HG03103 (cell line): ENCODE data around the gene ITPKA.

Source experiments
- ATAC-seq: cut with Tn5 transposase; IDR thresholded peaks from one replicate; pipeline ENCODE4 v1.9.1; 2021; ENCODE audit warnings: low read depth; ENCODE audit not compliant: unreplicated experiment

ITPKA gene

DNA sequence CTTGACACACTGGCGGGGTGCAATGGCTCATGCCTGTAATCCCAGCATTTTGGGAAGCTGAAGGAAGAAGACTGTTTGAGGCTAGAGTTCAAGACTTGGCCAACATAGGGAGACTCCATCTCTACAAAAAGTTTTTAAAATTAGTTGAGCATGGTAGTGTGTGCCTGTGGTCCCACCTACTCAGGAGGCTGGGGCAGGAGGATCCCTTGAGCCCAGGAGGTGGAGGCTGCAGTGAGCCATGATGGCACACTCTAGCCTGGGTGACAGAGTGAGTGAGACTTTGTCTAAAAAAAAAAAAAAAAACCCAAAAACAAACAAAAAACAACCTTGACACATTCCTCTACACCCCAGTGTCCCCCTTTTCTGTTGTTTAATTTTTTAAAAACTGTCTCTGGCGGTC is 4.0 kb upstream of the ITPKA start:
- ATAC-seq, result no peak

DNA sequence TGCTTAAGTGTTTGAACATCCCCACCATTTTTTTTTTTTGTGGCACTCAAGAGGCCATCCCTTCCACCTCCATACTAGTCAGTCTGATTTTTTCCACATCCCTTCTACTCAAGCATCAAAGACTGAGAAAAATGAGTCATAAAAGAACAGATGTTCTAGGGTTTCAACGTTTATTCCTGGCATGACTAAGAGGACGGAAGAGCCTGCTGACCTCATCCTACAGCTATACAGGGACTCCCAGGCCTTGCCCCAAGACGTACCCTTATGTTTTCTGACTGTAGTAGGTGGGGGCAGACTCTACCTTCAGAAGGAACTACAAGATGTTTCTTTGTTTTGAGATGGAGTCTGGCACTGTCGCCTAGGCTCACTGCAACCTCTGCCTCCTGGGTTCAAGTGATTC is 3.3 kb upstream of the ITPKA start:
- ATAC-seq, result no peak

DNA sequence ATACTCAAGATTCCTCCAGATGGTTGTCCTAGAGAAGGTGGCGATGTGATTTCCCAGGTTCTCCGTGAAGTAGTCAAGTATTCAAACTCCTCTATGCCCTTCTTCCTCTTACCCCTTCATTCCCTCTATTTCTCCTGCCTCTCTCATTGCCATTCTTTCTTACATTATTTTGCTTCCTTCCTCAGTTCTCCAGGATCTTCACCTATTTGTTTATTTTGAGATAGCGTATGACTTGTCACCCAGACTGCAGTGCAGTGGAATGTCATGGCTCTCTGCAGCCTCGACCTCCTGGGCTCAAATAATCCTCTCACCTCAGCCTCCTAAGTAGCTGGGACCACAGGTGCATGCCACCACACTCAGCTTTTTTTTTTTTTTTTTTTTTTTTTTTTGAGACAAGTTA is 1.8 kb upstream of the ITPKA start:
- ATAC-seq, result no peak

DNA sequence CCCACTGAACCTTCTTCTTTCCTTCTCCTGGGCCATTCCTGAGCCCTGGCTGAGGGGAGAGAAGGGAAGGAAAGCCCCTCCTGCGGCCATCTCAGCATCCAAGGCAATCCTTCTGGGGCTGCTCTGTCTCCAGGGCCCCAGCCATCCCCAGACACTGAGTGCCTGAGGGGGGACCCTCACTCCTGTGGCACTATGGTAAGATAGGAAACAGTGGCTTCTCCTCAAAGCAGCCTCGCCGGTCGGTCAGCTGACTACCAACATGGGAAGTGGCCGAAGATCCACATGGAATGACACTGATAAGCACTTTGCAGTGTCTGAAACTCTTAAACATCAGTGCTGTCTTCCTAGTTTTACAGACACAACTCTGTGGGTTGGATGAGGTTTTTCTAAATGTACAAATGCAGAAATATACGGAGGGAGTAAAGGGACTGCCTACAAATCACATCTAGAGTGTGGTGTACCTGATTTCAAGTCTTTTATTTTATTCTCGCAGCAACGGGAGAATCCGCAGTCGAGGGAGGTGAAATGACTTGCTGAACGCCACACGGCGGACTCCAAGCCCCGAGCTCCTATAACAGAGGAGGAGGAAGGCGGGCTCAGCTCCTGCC is 973 bp upstream of the ITPKA start:
- ATAC-seq, result no peak

DNA sequence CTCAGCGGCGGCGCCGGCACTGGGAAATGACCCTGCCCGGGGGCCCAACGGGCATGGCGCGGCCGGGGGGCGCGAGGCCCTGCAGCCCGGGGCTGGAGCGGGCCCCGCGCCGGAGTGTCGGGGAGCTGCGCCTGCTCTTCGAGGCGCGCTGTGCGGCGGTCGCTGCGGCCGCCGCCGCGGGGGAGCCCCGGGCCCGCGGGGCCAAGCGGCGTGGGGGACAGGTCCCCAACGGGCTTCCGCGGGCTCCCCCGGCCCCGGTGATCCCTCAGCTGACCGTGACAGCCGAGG is 172 bp downstream of the ITPKA start:
- no peak for ATAC-seq

DNA sequence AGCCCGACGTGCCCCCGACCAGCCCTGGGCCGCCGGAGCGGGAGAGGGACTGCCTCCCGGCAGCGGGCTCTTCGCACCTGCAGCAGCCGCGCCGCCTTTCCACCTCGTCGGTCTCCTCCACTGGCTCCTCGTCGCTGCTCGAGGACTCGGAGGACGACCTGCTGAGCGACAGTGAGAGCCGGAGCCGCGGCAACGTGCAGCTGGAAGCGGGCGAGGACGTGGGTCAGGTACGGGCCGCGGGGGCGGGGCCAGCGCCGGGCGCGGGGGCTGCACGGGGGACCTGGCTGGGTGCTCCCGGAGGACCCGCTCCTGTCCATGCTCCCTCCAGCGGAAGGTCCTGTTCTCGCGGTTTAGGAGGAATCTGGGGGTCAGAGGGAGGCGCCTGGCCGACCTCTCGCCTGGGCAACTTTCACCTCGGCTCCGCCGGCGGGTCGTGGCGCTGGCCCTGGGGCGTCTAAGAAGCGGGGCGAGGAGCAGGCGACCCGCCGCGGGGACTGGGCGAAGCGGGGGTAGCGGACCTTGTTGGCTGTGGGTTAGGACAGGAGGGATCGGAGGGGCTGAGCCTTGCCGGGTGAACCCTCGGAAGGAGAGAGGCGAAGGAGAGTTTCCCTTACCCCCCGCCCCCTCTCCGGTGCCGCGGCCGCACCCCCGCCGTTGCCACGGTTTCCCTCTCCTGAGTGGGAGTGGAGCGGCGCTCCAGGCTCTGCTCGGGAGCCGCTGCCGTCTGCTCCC is 682 bp downstream of the ITPKA start:
- ATAC-seq, result peak; percentile 7

DNA sequence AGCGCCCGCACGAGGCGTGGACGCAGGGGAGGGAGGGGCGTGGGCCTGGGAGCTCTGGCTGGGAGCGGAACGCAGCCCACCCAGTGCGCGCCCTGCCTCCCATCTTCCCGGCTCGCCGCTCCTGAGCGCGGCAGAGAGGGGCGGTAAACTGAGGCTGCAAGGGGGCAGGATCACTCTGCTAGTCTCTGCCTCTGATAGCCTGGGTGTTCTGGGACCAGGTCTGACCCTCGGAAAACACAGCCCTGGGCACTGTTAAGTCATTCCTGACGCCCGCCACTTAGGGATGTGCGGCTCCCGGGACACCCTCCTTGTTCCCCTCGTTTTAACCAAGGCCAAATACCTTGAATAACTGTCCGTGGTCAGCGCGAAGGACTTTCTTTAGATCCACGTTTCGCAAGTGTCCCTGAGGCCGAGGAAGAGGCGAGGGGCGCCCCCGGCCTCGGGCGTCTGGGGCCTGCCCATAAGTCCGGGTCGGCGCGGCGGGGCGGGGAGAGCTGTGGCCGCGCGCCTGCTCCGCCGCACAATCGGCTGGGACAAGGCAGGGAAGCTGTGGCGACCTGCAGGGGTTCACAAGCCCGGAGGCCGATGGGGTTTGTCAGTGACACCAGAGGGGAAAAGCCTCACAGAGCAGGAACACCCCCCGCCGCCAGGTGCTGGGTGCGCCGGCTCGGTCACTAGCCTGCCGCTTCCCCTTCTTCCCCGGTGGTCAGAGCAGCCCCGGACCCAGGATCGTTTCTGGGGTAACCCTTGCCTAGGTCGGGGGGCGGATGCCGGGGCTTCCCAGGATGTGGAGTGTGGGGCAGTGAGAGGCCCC is 1.5 kb downstream of the ITPKA start:
- ATAC-seq, result no peak

DNA sequence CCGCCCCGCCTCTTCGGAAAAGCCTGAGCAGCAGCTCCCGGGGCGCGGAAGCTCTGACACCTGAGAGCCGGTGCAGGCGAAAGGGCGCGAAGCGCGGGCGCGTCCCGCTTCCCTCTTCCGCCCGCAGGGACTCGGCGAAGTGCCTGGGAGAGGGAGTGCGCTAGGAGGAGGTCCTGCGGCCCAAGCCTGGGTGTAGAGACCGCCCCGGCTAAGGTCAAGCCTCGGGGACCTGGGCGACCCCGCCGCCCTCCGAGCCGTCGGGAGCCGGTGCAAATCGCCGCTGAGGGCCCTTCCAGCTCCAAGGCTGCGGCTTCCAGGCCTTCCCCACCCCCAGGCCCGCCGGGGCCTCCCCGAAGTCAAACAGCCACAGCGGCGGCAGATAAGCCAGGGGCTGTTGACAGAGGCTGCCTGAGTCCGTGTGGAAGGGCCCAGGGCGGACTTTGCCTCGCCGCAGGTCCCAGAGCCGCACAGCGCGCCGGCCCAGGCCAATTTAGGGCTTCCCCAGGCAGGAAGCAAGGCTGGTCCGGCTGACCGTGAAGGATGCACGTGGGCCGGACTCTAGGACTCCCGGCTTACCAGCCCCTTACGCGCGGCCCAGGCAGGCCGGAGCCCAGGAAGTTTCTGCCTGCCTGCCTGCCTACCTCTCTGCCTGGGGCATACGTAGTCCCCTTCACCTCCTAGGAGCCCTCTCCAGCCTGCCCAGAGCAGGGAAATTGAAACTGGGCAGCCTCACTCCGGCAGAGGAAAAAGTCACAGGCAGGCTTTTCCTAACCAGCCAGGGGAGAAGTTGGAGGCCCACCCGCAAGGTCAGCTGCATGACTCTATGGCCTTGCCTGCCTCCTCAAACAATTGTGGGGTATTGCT is 2.3 kb downstream of the ITPKA start:
- ATAC-seq, result no peak

DNA sequence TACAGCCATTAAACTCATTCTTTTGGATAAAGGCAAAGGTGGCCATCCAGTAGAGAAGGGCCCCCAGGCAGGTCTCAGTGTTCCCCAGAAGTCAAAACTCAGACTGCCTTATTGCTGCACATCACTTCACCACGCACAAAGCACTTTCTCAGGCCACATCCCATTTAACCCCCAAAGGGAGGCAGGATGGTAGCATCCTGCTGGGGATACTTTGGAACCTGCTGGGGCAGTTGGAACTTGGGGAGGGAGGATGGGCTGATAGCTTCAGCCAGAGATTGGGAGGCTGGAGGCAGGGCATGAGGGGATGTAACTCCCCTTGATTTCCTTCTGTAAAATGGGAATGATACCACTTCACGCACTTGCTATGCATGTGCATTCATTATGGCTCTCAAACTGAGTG is 5.0 kb downstream of the ITPKA start:
- no peak for ATAC-seq

DNA sequence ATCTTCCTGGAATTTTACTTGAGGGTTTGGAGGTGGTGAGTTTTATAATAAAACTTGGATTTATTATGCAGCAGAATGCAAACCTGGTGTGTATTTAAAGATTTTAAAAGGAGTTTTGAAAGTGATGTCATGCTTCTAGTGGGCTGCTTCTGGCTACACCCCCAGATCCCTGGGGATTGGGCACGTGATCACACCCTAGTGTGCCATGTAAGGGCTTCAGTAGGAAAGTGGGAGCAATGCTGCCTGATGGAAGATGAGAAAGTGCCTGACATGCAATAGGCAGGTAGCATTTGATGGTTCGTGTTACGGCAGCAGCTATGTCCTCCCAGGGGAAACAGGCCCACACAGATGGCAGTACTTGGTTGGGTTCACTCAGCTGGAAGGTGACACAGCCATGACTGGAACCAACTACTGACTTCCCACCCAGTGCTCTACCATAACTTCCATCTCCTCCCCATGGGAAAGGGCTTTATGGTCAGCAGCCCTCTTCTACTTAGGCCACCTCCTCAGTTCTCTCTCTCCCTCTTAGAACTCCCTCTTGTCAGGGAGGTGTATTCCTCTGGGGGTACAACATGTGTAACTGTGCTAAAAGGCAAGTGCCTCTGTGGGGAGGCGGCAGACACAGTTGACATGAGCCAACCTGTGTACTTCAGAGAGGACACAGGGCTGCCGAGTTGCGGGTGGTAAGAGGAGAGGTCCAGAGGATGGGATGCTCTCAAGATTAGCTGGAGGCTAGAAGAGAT is 5.6 kb downstream of the ITPKA start:
- ATAC-seq, result no peak

DNA sequence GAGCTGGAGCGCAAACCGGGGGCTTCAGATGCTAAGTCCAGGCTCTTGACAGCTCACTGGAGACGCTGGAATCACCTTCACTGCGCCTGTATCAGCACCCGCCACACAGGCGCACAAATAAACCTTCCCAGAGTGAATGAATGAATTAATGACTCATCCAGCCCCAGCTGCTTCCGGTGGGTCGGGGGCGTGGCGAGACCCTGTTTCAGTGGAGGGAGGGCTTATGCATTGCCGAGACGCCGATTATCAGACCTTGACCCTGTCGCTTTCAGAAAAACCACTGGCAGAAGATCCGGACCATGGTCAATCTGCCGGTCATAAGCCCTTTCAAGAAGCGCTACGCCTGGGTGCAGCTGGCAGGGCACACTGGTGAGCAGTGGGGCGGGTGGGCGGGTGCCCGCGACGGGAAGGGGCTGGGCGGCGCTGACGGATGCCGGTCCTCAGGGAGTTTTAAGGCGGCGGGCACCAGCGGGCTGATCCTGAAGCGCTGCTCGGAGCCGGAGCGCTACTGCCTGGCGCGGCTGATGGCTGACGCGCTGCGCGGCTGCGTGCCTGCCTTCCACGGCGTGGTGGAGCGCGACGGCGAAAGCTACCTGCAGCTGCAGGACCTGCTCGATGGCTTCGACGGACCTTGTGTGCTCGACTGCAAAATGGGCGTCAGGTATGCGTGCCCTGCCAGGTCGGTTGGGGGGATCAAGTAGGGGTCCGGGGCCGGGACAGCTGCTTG is 7.7 kb downstream of the ITPKA start:
- ATAC-seq, result no peak

DNA sequence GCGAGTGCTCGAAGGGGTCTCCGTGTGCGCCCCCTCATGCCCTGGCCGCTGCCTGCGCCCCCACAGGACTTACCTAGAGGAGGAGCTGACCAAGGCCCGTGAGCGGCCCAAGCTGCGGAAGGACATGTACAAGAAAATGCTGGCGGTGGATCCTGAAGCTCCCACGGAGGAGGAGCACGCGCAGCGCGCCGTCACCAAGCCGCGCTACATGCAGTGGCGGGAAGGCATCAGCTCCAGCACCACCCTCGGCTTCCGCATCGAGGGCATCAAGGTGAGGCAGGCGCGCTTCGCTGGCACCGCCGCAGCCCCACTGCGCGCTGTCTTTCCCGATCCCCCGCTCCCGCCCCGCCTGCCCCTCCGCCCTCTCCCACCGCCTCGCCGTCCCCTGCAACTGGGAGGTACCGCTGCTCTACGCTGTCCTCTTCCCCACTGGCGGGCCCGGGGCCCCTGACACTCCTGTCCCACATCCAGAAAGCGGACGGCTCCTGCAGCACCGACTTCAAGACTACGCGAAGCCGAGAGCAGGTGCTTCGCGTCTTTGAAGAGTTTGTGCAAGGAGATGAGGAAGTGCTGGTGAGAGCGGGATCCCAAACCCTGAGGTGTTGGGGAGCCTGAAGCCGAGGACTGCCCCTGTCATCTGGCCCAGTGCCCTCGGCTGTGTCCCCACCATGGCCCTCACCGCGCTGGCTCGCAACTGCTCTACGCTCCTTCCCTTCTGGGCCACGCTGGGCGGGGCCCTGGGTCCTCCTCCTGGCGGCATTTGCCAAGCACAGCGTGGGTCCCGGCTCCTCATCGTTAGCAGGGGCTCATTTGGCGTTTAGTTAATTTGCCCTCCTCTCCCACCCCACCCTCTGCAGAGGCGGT is 8.5 kb downstream of the ITPKA start:
- ATAC-seq, result no peak

DNA sequence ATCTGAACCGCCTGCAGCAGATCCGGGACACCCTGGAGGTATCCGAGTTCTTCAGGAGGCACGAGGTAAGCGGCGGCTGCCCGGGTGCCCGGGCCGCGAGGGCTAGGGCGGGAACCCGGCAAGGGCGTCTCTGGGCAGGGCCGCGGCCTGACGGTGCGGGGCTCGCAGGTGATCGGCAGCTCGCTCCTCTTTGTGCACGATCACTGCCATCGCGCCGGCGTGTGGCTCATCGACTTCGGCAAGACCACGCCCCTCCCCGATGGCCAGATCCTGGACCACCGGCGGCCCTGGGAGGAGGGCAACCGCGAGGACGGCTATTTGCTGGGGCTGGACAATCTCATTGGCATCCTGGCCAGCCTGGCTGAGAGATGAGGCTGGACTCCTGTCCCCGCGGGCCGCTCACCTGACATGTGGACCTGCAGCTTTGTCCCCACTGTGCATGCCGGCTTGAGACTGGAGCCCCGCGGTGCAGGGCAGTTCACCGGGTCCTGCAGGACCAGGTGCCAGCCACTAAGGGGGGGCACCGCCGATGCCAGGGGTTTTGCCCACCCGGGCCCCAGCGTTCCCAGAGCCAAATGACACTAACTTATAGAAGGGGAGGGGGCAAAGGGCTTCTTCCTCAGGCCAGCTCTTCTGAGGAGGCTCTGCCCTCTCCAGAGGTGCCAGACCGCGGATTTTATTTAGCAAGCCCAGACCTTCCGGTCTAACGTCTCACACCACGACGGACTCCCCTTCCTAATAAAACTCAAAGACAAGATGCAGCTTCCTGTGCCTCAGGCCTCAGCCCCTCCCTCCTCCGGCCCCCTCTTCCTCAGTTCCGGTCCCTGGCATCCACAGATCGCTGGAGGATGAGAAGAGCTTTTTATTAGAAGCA is 9.4 kb downstream of the ITPKA start:
- no peak for ATAC-seq

DNA sequence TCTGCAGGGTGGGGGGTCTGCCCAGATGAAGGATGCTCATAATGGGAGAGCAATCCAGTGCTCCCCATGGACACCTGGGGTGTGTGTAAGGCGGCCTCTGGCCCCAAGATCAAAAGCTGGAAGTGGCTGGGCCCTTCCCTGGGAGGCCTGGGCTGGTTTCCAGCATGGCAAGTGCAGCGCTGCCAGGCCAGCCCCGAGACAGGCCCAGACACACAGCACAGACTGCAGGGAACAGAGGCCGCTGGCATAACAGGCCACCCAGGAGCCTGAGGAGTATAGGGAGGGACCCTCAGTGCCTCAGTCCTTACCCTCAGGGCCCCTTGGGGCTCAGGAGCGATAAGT is 10.0 kb downstream of the ITPKA start:
- no peak for ATAC-seq

DNA sequence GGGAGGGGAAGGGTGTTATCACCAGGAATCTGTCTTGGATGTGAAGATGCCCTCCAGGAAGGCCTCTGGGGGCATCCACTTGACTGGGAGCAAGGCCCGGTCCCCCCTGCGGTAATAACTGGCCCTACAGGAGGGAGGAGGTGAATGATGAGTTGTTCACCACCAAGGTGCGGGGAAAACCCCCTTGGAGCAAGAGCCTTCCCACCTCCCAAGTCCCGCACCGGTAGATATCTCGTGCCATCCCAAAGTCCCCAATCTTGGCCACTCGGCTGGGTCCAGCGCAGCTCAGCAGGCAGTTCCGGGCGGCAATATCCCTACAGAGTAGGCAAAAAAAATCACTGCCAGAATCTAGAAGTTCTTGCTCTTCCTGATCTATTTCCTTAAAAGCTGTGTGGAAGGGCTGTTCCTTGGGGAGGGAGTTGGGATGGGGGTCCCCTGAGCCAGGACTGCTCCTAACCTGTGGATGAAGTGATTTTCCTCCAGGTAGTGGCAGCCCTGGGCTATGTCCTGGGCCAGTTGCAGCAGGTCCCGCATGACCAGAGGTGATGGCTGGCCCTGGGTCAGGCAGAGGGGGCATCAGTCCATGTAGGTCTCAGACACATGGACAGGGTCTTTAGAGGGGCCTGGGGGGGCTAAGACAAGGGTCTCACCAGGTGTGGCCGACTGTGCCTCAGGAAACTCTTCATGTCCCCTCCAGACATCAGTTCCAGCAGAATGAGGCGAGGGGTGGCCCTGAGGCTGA is 11.2 kb downstream of the ITPKA start:
- ATAC-seq, result no peak

DNA sequence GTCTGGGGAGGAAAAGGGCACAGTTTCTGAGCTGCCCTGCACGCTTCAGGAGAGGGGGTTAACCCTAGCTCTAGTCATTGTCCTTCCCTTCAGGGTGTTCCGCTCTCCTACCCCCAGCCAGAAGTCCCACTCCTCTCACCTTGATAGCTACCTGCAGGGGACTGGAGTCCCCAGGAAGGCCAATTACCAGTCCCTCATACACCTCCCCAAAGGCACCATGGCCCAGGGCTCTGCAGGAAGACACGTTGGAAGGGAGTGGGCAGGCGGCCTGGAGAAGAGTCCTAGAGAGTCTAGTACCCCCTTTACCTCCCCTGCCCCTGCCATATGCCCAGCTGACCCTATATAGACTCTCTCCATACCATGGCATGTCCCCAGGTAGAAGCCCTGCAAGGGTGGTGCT is 12.1 kb downstream of the ITPKA start:
- ATAC-seq, result no peak

DNA sequence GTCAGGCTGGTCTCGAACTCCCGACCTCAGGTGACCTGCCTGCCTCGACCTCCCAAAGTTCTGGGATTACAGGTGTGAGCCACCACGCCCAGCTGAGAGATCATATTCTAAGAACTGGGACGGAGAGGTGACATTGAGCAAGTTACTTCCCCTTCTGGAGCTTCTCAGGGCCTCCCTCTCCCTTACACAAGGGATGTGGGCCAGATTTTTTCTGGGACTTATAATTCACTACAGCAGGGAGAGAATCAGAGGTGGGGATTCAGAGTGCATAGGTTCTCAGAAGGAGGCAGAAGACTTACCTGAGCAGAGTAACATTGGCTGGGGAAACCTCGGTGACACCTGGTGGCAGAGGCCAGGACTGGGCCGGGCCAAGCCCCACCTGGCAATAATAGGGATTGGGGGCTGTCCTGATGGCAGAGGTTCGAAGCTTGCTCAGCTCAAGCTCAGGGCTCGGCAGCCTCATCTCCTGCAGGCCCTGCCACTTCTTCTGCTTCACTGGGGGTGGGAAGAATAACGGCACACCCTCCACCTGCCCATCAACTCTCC is 13.2 kb downstream of the ITPKA start:
- ATAC-seq, result no peak
